Neural crest cell (in vitro differentiated cells): Measurements from ENCODE around the gene ELOB. TPM values are rescaled to one million over a fixed set of nuclear protein-coding genes. Genes with fewer than 3 reads are reported as not detected.

Experiments
- DNase-seq: peaks from one replicate; pipeline ENCODE4 v3.0.0; 2021; ENCODE audit warnings: low read depth, mixed read lengths, low spot score
- H3K27ac Mint-ChIP-seq: one replicate; pipeline ENCODE4 v1.8.0; 2021; ENCODE audit warnings: mild to moderate bottlenecking, mixed read lengths; ENCODE audit not compliant: unreplicated experiment
- H3K27me3 Mint-ChIP-seq: 2 replicates; pipeline ENCODE4 v1.8.0; 2021; ENCODE audit warnings: low read depth, mild to moderate bottlenecking, mixed read lengths
- H3K36me3 Mint-ChIP-seq: 2 replicates; pipeline ENCODE4 v1.8.0; 2021; ENCODE audit warnings: low read depth, mild to moderate bottlenecking, mixed read lengths
- H3K4me1 Mint-ChIP-seq: 2 replicates; pipeline ENCODE4 v1.8.0; 2021; ENCODE audit warnings: mixed read lengths
- H3K4me3 Mint-ChIP-seq: one replicate; pipeline ENCODE4 v1.8.0; 2021; ENCODE audit warnings: mild to moderate bottlenecking, mixed read lengths
- H3K9me3 Mint-ChIP-seq: 2 replicates; pipeline ENCODE4 v1.8.0; 2021; ENCODE audit warnings: mixed read lengths
- CTCF ChIP-seq: fragments of 200-600 bp; sonication (generic); conservative IDR thresholded peaks from 2 replicates; pipeline ENCODE4 v1.5.0; 2021; ENCODE audit warnings: antibody characterized with exemption, mild to moderate bottlenecking
- long read RNA-seq: library from polyadenylated mRNA; unstranded; transcript quantifications from one replicate; pipeline ENCODE4 v2.0.0, GENCODE V29; 2020
- total RNA-seq: library from RNA; stranded (reverse); gene quantifications from 2 replicates; pipeline ENCODE4 v1.2.1, GENCODE V29; 2021

Gene ELOB
- total RNA-seq, result 249 and 261 TPM in 2 replicates
- long read RNA-seq, transcript ELOB-203 (4 exons, 991 nt), result major isoform, 45 of 68 reads
- long read RNA-seq, transcript ELOB-202 (3 exons, 997 nt), result minor isoform, 19 of 68 reads
- long read RNA-seq, partial matches to known transcripts, result 0 of 68 reads
- long read RNA-seq, other reads (novel, unspliced or antisense), result 1 of 68 reads

- Mint-ChIP-seq H3K4me1 (peaks cover 26% of the 10 kb centered on the region), H3K36me3 (peaks cover 7% of the 10 kb centered on the region)
- TF ChIP-seq CTCF, result no peak
These were observed at the start of gene ELOB for GRCh38 chr16:2777231-2777902. ELOB (minus strand) TSS chr16:2777280; CDS start chr16:2777239, 41 bp downstream.

DNA sequence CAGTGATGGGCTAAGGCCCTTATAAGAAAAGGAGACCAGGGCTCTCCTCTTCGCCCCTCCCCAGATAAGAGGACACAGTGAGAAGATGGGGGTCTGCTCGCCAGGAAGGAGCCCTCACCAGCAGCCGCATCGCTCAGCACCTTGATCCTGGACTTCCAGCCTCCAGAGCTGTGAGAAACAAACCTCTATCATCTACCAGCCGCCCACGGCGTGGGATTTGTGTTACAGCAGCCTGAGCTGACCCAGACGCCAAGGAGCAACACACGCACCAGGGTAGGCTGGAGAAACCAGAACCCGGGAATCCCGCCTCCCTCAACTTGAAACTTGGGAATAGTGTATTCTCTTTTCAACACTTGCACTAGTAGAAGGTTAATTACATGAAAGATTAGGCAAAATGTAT, 48.8 kb upstream of the ELOB start:
- H3K4me1 Mint-ChIP-seq, result no peaks in the 10 kb centered on the region
- no peak overlapping the region for H3K4me3 Mint-ChIP-seq
- DNase-seq, result no peak
- no peaks in the 10 kb centered on the region for H3K9me3 Mint-ChIP-seq
- no peaks in the 10 kb centered on the region for H3K36me3 Mint-ChIP-seq
- TF ChIP-seq CTCF, result no peak
- peaks cover 13% of the 10 kb centered on the region for H3K27me3 Mint-ChIP-seq
- H3K27ac Mint-ChIP-seq, result no peak overlapping the region

More at GRCh38 chr16:2777231-2777902, at the start of gene ELOB:
- Mint-ChIP-seq H3K27me3 (peaks cover 9% of the 10 kb centered on the region), H3K27ac (peak within 1 kb of the TSS; percentile 99), H3K4me3 (peak within 1 kb of the TSS; percentile 96), H3K9me3 (no peaks in the 10 kb centered on the region)
- DNase-seq, result peak; percentile 78

- no peak overlapping the region for H3K4me3 Mint-ChIP-seq
- H3K9me3 Mint-ChIP-seq, result no peaks in the 10 kb centered on the region
- H3K27ac Mint-ChIP-seq, result no peak overlapping the region
- H3K4me1 Mint-ChIP-seq, result no peaks in the 10 kb centered on the region
- TF ChIP-seq CTCF, result no peak
- H3K36me3 Mint-ChIP-seq, result no peaks in the 10 kb centered on the region
- peaks cover 13% of the 10 kb centered on the region for H3K27me3 Mint-ChIP-seq
- DNase-seq, result no peak
These were observed 48.1 kb upstream of the ELOB start for GRCh38 chr16:2825049-2825742.

DNA sequence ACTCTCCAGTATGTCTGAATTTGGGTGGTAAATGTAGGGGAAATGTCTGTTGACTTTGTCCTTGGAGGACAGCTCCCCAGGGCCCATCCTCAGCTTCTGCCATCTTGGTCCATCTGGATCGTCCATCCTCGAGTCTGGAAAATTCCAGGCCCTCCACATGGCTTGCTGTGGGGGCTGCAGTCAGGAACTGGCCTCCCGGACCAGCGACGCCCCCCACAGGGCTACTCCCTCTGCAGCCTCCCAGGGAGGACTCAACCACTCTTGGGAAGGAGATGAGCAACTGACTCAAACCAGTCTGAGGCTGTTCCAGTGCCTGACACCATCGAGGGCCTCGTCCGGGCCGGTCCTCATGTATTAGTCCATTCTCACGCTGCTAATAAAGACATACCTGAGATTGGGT, 47.5 kb upstream of the ELOB start:
- Mint-ChIP-seq H3K4me1 (no peaks in the 10 kb centered on the region), H3K27ac (no peak overlapping the region)
- TF ChIP-seq CTCF, result no peak

DNA sequence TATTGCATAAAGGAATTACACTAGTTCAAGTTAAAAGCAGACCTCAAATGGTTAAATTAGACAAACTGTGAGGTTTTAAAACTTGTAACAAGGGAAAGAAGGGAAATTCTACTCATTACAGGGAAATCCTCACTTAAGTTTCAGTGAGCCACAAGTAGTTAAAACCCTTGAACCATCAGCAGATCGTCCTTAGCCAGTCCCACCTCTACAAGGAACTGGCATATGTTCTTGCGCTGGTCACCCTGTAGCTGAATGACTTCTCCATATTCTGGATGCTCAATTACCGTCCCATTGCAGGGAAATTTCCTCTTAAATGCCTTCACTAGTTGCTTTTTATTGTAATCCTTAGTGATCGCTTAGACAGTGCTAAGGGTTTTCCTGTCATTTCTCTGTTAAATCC, 45.4 kb upstream of the ELOB start:
- H3K9me3 Mint-ChIP-seq, result no peaks in the 10 kb centered on the region
- H3K27me3 Mint-ChIP-seq, result peaks cover 10% of the 10 kb centered on the region
- no peaks in the 10 kb centered on the region for H3K4me1 Mint-ChIP-seq
- no peaks in the 10 kb centered on the region for H3K36me3 Mint-ChIP-seq
- H3K4me3 Mint-ChIP-seq, result no peak overlapping the region
- H3K27ac Mint-ChIP-seq, result no peak overlapping the region
- DNase-seq, result no peak
- TF ChIP-seq CTCF, result no peak

More for the DNA sequence above, 47.5 kb upstream of the ELOB start:
- DNase-seq, result no peak
- no peaks in the 10 kb centered on the region for H3K9me3 Mint-ChIP-seq
- H3K27me3 Mint-ChIP-seq, result peaks cover 13% of the 10 kb centered on the region
- no peaks in the 10 kb centered on the region for H3K36me3 Mint-ChIP-seq
- no peak overlapping the region for H3K4me3 Mint-ChIP-seq
